Effector memory CD4-positive, alpha-beta T cell (primary cell): ENCODE data around the gene HMBS.
"Not testable (repeated sequence)": the region's sequence is repeated elsewhere in the genome, so short reads cannot be mapped to it uniquely, and the experiment has no call there.

ENCODE experiments used
- DNase-seq, 3 donors: peaks; one replicate each; pipeline ENCODE4 v3.0.0-alpha.2; 2020
- H3K27ac ChIP-seq: 2 replicates; pipeline ENCODE4 v1.7.0; 2013; ENCODE audit warnings: mild to moderate bottlenecking, low read length, moderate library complexity; ENCODE audit not compliant: insufficient read depth, poor library complexity, severe bottlenecking
- H3K27me3 ChIP-seq: replicated peaks from 2 replicates; pipeline ENCODE4 v1.7.0; 2013; ENCODE audit warnings: mild to moderate bottlenecking, low read length; ENCODE audit not compliant: insufficient read depth, control insufficient read depth, poor library complexity, severe bottlenecking
- H3K36me3 ChIP-seq: 2 replicates; pipeline ENCODE4 v1.7.0; 2013; ENCODE audit warnings: mild to moderate bottlenecking, low read length, moderate library complexity; ENCODE audit not compliant: control insufficient read depth, insufficient read depth
- H3K4me1 ChIP-seq: 2 replicates; pipeline ENCODE4 v1.7.0; 2013; ENCODE audit warnings: low read length, mild to moderate bottlenecking; ENCODE audit not compliant: control insufficient read depth, insufficient read depth, poor library complexity, severe bottlenecking
- H3K4me3 ChIP-seq: 2 replicates; pipeline ENCODE4 v1.7.0; 2013; ENCODE audit warnings: low read length, low read depth, mild to moderate bottlenecking; ENCODE audit not compliant: insufficient read depth, poor library complexity, severe bottlenecking
- H3K9me3 ChIP-seq: 2 replicates; pipeline ENCODE4 v1.7.0; 2013; ENCODE audit warnings: mild to moderate bottlenecking, low read length, moderate library complexity; ENCODE audit not compliant: control insufficient read depth
- total RNA-seq, 3 donors: gene quantifications; one replicate each; lab custom pipeline; 2026; lab: John Stamatoyannopoulos, UW

Gene HMBS
- total RNA-seq = 4.0 to 4.3 (median 4.3) reads per million in 3 donors

DNA sequence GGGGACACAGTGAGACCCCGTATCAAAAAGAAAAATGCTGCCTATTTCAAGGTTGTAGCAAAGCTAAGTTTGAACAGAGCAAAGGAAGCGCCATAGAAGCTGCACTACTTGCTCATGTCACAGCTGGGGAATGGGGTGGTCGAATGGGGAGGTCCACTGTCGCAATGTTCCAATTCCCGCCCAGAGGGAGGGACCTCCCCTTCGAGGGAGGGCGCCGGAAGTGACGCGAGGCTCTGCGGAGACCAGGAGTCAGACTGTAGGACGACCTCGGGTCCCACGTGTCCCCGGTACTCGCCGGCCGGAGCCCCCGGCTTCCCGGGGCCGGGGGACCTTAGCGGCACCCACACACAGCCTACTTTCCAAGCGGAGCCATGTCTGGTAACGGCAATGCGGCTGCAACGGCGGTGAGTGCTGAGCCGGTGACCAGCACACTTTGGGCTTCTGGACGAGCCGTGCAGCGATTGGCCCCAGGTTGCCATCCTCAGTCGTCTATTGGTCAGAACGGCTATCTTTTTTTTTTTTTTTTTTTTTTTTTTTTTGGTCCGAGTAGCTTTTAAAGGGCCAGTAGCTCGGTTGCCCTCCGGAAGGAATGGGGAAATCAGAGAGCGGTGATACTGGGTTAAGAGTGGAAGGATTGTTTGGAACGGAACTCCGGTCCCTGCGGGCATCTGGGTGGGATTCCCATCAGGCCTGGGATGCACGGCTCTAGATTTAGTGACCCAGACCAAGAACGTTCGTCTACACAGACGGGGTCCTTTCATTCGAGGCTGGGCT is at the start of gene HMBS:
Gene HMBS (plus strand): TSS at position 219 of the 774 bp plus-strand sequence. CDS start 153 bp downstream, at position 372.
- H3K27me3 ChIP-seq = no peaks in the 10 kb centered on the region
- H3K9me3 ChIP-seq = no peaks in the 10 kb centered on the region
- peaks cover 23% of the 10 kb centered on the region for H3K36me3 ChIP-seq
- peak within 1 kb of the TSS; percentile 64 for H3K4me3 ChIP-seq
- H3K27ac ChIP-seq = peak within 1 kb of the TSS; percentile 68
- DNase-seq = peak; percentile 84 to 91 (median 90)
- peaks cover 6% of the 10 kb centered on the region for H3K4me1 ChIP-seq

DNA sequence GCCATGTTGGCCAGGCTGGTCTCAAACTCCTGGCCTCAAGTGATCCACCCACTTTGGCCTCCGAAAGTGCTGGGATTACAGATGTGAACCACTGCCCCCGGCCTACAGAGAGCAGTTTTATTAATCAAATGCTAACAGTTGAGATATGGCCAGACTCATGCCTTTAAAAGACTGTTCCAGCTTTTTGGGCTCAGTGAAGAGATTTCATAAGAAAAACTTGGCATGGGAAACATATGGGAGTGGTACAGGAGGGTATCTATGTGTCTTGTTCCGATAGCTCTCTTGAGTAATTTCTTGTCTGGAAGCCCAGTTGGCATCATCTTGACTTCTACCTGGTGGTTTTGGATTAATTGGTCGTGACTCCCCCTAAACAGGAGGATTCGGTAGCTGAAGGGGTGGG is 45.8 kb upstream of the HMBS start:
- Histone ChIP-seq H3K27me3 (no peaks in the 10 kb centered on the region), H3K27ac (no peak overlapping the region), H3K4me1 (no peaks in the 10 kb centered on the region), H3K9me3 (no peaks in the 10 kb centered on the region), H3K4me3 (no peak overlapping the region), H3K36me3 (no peaks in the 10 kb centered on the region)
- DNase-seq = no peak

DNA sequence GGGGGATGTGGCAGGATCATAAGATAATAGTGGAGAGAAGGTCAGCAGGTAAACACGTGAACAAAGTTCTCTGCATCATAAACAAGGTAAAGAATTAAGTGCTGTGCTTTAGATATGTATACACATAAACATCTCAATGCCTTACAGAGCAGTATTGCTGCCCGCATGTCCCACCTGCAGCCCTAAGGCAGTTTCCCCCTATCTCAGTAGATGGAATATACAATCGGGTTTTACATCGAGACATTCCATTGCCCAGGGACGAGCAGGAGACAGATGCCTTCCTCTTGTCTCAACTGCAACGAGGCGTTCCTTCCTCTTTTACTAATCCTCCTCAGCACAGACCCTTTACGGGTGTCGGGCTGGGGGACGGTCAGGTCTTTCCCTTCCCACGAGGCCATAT is 45.2 kb upstream of the HMBS start:
- not testable (repeated sequence) for H3K4me3 ChIP-seq, H3K36me3 ChIP-seq, H3K9me3 ChIP-seq, DNase-seq, H3K27me3 ChIP-seq, H3K4me1 ChIP-seq, H3K27ac ChIP-seq

DNA sequence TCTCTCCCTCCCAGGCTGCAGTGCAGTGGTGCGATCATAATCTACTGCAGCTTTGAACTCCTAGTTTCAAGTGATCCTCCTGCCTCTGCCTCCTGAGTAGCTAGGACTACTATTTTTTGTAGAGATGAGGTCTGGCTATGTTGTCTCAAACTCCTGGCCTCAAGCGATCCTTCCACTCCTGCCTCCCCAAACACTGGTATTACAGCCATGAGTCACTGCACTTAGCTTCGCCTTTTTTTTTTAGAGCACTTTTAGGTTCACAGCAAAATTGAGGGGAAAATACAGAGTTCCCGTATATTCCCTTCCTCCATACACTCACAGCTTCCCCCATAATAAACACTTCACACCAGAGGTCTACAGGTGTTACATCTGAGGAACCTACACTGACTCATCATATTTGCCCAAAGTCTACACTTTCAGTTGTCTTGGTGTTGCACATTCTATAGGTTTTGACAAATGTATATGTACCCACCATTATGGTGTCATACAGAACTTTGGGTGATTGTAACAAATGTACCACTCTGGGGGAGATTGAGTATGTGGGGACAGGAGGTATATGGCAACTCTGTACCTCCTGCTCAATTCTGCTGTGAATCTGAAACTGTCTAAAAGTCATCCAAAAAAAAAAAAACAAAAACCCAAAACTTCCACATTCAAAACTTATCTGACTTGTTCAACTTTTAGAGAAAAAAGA is 42.7 kb upstream of the HMBS start:
- H3K4me1 ChIP-seq = no peaks in the 10 kb centered on the region
- H3K27ac ChIP-seq = no peak overlapping the region
- no peak overlapping the region for H3K4me3 ChIP-seq
- H3K27me3 ChIP-seq = no peaks in the 10 kb centered on the region
- DNase-seq = no peak
- no peaks in the 10 kb centered on the region for H3K9me3 ChIP-seq
- peaks cover 15% of the 10 kb centered on the region for H3K36me3 ChIP-seq

DNA sequence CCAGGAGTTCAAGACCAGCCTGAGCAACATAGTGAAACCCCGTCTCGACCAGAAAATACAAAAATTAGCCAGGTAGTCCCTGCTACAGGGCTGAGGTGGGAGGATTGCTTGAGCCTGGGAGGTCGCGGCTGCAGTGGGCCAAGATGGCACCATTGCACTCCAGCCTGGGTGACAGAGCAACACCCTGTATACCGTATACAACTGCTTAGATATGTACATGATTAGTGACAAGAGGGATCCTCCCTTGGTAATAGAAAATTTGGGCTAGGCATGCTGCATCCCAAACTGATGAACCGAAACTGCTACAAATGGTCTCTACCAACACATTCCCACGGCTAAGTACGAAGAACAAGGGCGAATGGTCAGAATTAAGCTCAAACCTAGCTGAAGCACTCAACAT is 41.8 kb upstream of the HMBS start:
- DNase-seq = no peak
- H3K9me3 ChIP-seq = no peaks in the 10 kb centered on the region
- no peak overlapping the region for H3K4me3 ChIP-seq
- H3K4me1 ChIP-seq = no peaks in the 10 kb centered on the region
- H3K27ac ChIP-seq = no peak overlapping the region
- no peaks in the 10 kb centered on the region for H3K27me3 ChIP-seq
- peaks cover 24% of the 10 kb centered on the region for H3K36me3 ChIP-seq

DNA sequence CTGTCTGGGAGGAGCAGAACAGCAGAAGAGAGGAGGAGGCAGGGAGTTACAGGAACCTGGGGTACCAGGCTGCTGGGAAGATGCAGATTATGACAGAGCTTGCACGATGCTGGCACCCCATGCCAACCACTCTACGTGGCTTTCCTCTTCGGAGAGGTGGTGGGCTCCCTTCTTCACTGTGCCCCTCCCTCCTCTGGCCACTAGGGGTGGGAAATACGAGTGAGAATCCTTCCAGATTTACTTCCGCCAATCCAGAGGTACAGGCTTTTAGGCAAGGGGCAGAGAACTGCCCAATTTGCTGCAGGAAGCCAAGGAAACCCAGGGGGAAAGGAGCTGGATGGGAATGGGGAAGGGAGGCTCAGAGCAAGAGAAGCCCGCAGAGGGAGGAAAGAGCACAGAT is 40.0 kb upstream of the HMBS start:
- peaks cover 42% of the 10 kb centered on the region for H3K36me3 ChIP-seq
- no peak overlapping the region for H3K27ac ChIP-seq

DNA sequence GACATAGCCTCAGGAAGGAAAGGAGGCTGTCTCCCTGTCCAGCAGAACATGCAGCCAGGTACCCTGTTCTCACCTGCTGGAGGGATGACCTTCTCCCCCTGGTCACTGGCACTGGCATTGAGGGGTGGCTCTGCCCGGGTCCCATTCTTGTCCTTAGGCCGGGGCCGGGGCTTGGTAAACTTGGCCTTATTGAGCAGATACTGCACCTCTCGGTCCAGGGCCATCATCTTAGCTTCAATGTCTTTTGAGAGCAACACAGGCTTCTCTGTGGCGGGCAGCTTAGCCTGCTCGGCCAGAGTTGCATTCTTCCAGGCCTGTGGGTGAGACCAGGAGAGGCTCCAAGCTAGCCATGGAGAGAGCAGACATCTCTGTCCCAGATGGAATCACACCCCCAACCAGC is 38.2 kb upstream of the HMBS start:
- Histone ChIP-seq H3K36me3 (peaks cover 58% of the 10 kb centered on the region), H3K9me3 (no peaks in the 10 kb centered on the region), H3K27ac (no peak overlapping the region), H3K27me3 (no peaks in the 10 kb centered on the region), H3K4me3 (no peak overlapping the region), H3K4me1 (no peaks in the 10 kb centered on the region)
- no peak for DNase-seq

More for the DNA sequence above, 40.0 kb upstream of the HMBS start:
- H3K27me3 ChIP-seq = no peaks in the 10 kb centered on the region
- H3K9me3 ChIP-seq = no peaks in the 10 kb centered on the region
- no peaks in the 10 kb centered on the region for H3K4me1 ChIP-seq
- DNase-seq = no peak
- H3K4me3 ChIP-seq = no peak overlapping the region

DNA sequence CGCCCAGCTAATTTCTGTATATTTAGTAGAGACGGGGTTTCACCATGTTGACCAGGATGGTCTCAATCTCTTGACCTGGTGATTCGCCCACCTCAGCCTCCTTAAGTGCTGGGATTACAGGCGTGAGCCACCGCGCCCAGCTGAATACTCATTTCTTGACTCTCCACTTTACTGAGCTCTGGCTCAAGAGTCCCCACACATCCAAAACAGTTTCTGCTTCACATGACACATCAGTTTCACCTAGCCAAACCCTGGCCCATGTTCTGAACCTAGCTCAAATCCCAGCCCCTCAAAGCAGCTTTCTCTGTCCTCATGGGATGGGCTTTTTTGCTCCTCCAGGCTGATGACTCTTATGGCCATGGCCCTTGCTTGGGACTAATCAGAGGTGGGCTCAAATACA is 37.5 kb upstream of the HMBS start:
- H3K36me3 ChIP-seq = peaks cover 65% of the 10 kb centered on the region
- no peaks in the 10 kb centered on the region for H3K9me3 ChIP-seq
- H3K27me3 ChIP-seq = no peaks in the 10 kb centered on the region
- DNase-seq = no peak
- no peak overlapping the region for H3K4me3 ChIP-seq
- H3K27ac ChIP-seq = no peak overlapping the region
- no peaks in the 10 kb centered on the region for H3K4me1 ChIP-seq

DNA sequence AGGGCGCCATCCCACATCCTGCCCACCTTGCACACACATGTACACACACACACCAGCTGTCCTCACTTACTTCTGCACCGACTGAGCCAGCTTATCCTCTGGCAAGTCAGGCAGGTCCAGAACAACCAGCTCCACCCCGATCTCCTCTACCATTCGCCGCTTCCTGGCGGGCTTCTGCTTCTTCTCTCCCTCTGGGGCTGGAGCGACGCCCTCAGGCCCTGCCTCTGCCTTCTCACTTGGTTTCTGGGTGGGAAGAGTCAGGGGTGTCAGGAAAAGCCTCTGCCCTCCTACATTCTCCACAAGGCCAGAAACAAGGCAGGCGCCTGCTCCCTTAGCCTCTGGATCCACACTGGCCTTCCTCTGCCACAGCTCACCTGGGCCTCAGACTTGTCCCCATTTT is 36.0 kb upstream of the HMBS start:
- Histone ChIP-seq H3K27ac (no peak overlapping the region), H3K27me3 (no peaks in the 10 kb centered on the region), H3K4me1 (no peaks in the 10 kb centered on the region), H3K9me3 (no peaks in the 10 kb centered on the region), H3K36me3 (peaks cover 80% of the 10 kb centered on the region), H3K4me3 (no peak overlapping the region)
- no peak for DNase-seq

DNA sequence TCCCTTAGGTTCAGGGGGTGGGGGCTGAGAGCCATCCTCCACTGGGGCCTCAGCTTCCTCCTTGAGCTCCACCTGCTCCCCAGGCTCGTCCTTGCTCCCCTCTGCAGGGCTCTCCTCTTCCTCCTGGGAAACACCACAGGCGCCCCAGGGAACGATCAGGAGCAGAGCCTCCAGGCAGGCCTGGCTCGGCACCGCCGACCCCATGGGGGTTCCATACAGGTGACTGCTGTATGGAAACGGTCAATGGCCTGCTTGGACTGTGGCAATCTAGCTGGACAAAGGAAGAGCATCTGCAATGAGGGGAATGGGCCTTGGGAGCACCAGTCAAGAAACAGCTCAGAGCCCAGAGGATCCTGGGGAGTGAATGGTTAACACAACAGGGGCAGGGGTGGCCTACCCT is 35.6 kb upstream of the HMBS start:
- Histone ChIP-seq H3K4me3 (no peak overlapping the region), H3K4me1 (no peaks in the 10 kb centered on the region), H3K9me3 (no peaks in the 10 kb centered on the region), H3K27me3 (no peaks in the 10 kb centered on the region), H3K27ac (no peak overlapping the region), H3K36me3 (peaks cover 84% of the 10 kb centered on the region)
- DNase-seq = no peak
